AG09309 (cell line): ENCODE results near the gene GNAZ.

Source experiments
- DNase-seq: peaks from one replicate; pipeline ENCODE4 v3.0.0-alpha.2; 2010; ENCODE audit warnings: low read depth
- H3K4me3 ChIP-seq: 2 replicates; pipeline ENCODE4 v1.5.1; 2011; ENCODE audit warnings: mild to moderate bottlenecking, low read depth, low read length, moderate library complexity; ENCODE audit not compliant: control insufficient read depth
- TF ChIP-seq, protein P1 (sequence below): IDR thresholded peaks from 2 replicates; pipeline ENCODE4 v1.5.1; 2011; ENCODE audit warnings: mild to moderate bottlenecking, low read depth, low read length, inconsistent platforms; ENCODE audit not compliant: insufficient read depth, control insufficient read depth; ENCODE audit errors: missing control alignments

Gene GNAZ

DNA sequence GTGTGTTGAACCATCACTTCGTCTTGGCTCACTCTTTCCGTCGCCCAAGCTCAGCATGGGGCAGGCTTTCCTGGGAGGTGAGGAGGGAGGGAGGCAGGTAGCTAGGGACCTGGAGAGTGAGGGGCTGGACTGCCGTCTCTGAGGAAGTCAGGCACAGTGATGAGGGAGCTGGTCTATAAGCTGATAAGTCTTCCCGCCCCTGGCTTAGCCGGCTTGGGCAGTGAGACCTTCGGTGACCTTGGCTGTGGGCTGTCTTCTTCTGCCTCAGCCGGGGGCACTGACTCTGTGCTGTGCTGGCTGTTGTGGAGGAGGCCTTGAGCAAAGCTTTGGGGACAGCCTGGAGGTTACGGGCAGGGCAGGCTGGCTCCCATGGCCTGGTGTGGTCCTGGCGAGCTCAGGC is 18.7 kb downstream of the GNAZ start:
- TF ChIP-seq, protein P1, sequence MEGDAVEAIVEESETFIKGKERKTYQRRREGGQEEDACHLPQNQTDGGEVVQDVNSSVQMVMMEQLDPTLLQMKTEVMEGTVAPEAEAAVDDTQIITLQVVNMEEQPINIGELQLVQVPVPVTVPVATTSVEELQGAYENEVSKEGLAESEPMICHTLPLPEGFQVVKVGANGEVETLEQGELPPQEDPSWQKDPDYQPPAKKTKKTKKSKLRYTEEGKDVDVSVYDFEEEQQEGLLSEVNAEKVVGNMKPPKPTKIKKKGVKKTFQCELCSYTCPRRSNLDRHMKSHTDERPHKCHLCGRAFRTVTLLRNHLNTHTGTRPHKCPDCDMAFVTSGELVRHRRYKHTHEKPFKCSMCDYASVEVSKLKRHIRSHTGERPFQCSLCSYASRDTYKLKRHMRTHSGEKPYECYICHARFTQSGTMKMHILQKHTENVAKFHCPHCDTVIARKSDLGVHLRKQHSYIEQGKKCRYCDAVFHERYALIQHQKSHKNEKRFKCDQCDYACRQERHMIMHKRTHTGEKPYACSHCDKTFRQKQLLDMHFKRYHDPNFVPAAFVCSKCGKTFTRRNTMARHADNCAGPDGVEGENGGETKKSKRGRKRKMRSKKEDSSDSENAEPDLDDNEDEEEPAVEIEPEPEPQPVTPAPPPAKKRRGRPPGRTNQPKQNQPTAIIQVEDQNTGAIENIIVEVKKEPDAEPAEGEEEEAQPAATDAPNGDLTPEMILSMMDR = no peak
- DNase-seq = no peak
- H3K4me3 ChIP-seq = no peak overlapping the region

DNA sequence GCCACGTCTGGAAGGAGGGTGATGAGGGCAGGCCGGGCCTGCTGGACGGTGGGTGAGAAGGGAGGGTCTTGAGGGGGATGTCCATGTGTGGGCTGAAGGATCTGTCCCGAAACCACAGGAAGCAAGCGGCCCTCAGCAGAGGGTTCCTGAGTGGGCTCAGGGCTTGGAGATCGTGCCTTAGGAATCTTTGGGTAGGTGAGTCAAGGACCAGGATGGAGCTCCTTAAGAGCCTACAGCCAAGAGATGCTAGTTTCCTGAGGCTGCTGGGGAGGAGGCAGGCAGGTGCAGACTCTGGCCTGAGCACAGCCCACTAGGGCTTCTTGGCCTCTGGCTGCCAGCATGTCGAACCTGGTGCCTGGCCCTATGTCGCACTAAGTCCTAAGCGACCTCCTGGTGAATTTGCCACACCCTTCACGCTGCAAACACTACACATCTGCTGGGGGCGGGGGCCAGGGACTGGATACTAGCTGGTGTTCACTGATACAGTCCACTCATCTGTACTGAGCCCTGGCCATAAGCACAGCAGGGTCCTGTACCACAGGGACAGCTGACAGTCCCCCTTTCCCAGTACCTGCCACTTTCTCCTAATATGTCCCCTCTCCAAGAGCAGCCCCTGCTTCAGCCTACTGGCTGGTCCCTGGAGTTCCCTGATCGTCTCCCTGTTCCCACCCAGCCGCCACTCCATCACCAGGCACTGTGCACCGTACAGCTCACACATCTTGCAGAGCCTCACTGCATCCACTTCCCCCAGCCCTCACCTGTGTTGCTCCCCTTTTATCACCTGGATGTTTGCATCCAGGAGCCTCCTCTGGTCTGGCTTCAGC is 19.5 kb downstream of the GNAZ start:
- no peak for DNase-seq
- TF ChIP-seq, protein P1 = no peak
- H3K4me3 ChIP-seq = no peak overlapping the region

DNA sequence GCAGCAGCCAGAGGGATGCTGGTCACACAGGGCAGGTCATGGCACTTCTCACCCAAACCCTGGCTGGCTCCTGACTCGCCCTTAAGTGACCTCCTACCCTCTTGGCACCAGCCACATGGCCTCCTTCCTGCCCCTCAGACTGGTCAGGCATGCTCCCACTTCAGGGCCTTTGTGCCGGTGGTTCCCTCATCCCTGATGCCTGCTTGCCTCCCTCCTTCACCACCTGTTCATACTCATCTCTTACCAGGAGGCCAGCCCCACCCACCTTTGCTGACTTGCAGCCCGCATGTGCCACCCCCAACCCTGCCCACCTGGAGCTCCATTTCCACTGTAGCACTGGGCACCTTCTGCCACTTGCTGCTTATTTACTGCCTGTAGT is 20.1 kb downstream of the GNAZ start:
- no peak for DNase-seq
- TF ChIP-seq, protein P1 = no peak
- H3K4me3 ChIP-seq = no peak overlapping the region

DNA sequence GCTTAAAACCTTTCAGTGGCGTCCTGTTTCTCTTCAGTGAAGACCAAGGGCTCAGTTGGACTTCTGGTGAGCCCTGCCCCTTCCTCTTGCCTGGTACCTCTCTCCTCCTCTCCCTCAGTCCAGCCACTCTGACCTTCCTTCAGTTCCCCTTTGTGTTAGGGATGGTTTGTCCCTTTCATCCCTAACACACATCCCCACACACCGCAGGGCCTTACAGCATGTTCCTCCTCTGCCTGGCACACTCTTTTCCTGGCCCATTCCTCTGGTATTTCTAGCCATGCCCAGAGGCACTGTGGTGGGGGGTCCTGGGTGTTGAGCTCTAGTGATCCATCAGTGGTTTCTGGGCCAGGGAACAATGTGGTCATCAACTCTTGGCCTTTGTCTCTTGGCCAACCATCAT is 21.4 kb downstream of the GNAZ start:
- TF ChIP-seq, protein P1 = no peak
- DNase-seq = no peak
- H3K4me3 ChIP-seq = no peak overlapping the region

DNA sequence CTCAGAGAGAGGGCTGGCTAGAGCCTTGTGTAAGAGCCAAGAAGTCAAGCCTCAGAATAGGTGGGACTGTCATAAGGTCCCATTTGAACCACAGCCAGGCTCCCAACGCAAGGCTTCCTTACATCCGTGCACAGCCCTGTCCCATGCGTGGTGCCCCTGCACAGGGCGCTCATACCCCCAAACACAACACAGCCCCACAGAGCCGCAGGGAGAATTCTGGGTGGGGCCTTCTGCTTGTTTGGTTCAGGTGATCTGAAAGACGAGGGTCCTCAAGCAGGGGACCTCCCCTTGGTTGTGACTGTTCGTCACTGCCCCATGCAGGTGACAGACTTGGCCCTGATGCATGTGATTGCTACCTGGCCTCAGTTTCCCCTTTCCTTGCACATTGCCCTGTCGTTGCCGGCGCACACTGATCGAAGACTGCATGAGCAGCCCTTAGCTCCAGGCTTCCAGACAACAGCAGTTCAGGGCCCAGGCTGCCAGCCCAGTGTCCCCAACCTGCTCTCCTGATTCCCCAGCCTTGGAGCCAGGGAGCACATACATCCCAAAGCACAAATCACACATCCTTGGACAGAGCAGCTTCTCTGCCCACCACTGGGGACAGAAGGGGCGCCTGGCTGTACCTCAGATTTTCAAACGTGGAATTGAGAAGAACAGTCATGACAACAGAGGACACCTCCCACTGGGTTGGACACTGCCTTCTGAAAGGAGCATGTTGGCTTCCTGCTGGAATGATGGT is 22.1 kb downstream of the GNAZ start:
- TF ChIP-seq, protein P1 = no peak
- DNase-seq = no peak
- H3K4me3 ChIP-seq = no peak overlapping the region

DNA sequence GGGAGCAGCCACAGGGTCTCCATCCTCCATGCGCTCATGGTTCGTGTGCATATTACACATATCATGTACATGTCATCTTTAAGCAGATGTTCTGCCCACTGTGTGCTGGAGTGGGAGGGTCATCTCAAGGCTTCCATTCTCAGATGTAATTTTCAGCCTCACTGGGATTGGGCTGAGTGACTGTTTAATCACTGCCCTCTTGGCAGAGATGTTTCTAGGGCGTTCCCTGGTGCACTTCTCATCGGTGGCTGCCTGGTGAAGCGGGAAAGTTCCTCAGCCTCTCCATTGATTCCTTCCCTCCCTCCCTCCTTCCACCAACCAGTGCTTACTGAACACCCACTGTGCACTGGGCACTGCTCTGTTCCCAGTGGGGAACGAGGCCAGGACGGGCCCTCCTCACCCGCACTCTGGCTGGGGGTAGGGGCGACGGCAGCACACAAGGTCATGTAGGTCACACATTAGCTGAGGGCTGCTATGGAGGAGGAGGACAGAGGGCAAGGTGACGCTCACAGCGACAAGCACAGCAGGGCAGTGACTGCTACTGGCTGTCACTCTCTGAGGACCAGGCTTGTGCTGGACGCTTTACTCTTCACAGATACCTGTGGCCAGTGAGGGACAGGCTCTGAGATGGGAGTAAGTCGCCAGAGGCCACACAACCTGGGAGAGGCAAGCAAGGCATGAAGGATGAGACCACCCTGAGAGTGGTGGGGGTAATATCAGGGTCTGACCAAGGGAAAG is 22.9 kb downstream of the GNAZ start:
- no peak for DNase-seq
- no peak overlapping the region for H3K4me3 ChIP-seq
- TF ChIP-seq, protein P1 = no peak
